Measurements from ENCODE around the gene SORCS3.

The SORCS3 gene

GRCh38 chr10:104966563-104967297 is 325.6 kb downstream of the SORCS3 start:
- DNase-seq (ENCODE audit: low read depth) = no peak
- no peak overlapping the region for H3K4me3 ChIP-seq (ENCODE audit: low read length)
- TF ChIP-seq, protein P1, sequence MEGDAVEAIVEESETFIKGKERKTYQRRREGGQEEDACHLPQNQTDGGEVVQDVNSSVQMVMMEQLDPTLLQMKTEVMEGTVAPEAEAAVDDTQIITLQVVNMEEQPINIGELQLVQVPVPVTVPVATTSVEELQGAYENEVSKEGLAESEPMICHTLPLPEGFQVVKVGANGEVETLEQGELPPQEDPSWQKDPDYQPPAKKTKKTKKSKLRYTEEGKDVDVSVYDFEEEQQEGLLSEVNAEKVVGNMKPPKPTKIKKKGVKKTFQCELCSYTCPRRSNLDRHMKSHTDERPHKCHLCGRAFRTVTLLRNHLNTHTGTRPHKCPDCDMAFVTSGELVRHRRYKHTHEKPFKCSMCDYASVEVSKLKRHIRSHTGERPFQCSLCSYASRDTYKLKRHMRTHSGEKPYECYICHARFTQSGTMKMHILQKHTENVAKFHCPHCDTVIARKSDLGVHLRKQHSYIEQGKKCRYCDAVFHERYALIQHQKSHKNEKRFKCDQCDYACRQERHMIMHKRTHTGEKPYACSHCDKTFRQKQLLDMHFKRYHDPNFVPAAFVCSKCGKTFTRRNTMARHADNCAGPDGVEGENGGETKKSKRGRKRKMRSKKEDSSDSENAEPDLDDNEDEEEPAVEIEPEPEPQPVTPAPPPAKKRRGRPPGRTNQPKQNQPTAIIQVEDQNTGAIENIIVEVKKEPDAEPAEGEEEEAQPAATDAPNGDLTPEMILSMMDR (conservative IDR thresholded peaks at IDR 0.05; ENCODE audit: low read depth, low read length) = no peak

DNA sequence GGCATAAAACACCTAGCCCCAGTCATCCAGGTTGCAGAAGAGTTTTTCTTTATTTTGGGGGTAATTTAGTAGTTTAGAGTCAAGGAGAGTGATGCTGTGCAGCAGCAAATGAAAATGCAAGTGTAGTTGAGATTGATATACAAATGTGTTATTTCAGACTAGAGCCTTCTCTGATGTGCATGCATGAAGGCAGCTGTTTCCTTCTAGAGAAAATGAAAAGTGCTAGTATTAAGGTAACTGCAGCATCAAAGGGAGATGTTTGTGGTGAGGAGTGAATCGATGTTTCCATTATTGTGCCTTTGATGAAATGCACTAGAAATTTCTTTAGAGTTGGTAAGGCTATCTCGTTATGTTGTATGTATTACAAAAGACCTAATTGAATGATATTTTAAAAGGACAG is 339.3 kb downstream of the SORCS3 start:
- TF ChIP-seq, protein P1 (conservative IDR thresholded peaks at IDR 0.05; ENCODE audit: low read depth, low read length) = no peak
- H3K4me3 ChIP-seq (ENCODE audit: low read length) = no peak overlapping the region
- DNase-seq (ENCODE audit: low read depth) = no peak

GRCh38 chr10:104981995-104982394 is 340.9 kb downstream of the SORCS3 start:
- no peak for DNase-seq (ENCODE audit: low read depth)
- TF ChIP-seq, protein P1 (conservative IDR thresholded peaks at IDR 0.05; ENCODE audit: low read depth, low read length) = no peak
- H3K4me3 ChIP-seq (ENCODE audit: low read length) = no peak overlapping the region

GRCh38 chr10:104988686-104989085 is 347.6 kb downstream of the SORCS3 start:
- H3K4me3 ChIP-seq (ENCODE audit: low read length) = no peak overlapping the region
- TF ChIP-seq, protein P1 (conservative IDR thresholded peaks at IDR 0.05; ENCODE audit: low read depth, low read length) = no peak
- DNase-seq (ENCODE audit: low read depth) = no peak

GRCh38 chr10:104989880-104990279 is 348.8 kb downstream of the SORCS3 start:
- TF ChIP-seq, protein P1 (conservative IDR thresholded peaks at IDR 0.05; ENCODE audit: low read depth, low read length) = no peak
- no peak for DNase-seq (ENCODE audit: low read depth)

DNA sequence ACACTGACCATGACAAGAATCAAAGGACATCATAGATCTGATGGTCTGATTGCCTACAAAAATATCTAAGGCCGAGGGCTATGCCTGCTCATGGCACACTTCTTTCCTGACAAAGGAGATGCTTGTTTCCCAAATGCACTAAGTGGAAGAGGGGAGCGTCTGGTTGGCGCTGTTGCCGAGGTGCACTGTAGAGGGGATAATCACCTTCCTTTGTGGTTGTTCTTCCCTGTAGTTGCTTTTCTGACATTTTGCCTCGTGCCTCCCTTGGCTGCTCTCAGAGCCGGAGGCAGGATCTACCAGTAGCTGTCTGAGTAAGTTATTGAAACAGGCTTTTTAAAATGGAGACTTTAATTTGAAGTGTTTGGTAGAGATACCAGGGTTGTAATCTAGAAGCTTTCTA is 352.0 kb downstream of the SORCS3 start:
- DNase-seq (ENCODE audit: low read depth) = no peak
- TF ChIP-seq, protein P1 (conservative IDR thresholded peaks at IDR 0.05; ENCODE audit: low read depth, low read length) = no peak
- no peak overlapping the region for H3K4me3 ChIP-seq (ENCODE audit: low read length)

More at GRCh38 chr10:104989880-104990279, 348.8 kb downstream of the SORCS3 start:
- H3K4me3 ChIP-seq (ENCODE audit: low read length) = no peak overlapping the region

- TF ChIP-seq, protein P1 (conservative IDR thresholded peaks at IDR 0.05; ENCODE audit: low read depth, low read length) = no peak
- DNase-seq (ENCODE audit: low read depth) = no peak
- no peak overlapping the region for H3K4me3 ChIP-seq (ENCODE audit: low read length)
These were observed 360.2 kb downstream of the SORCS3 start for GRCh38 chr10:105001269-105001668.

Measured in retinal pigment epithelial cell (primary cell).